Loucy (cell line): ENCODE results near the gene NTN1.

Experiments
- H2AFZ ChIP-seq: fragments of 200-600 bp; sonication (generic); 2 replicates; pipeline ENCODE4 v1.6.0; 2016; ENCODE audit warnings: antibody characterized with exemption, mild to moderate bottlenecking, low read length, moderate library complexity
- H3F3A ChIP-seq: fragments of 200-600 bp; 2 replicates; pipeline ENCODE4 v1.6.0; 2016; ENCODE audit warnings: antibody characterized with exemption, low read depth, mild to moderate bottlenecking
- H3K27me3 ChIP-seq: fragments of 200-600 bp; sonication (generic); 2 replicates; pipeline ENCODE4 v1.6.1; 2014; ENCODE audit warnings: low read length, mild to moderate bottlenecking; ENCODE audit not compliant: insufficient read depth, poor library complexity, severe bottlenecking
- H3K36me3 ChIP-seq: fragments of 200-600 bp; sonication (generic); 2 replicates; pipeline ENCODE4 v1.6.1; 2016; ENCODE audit warnings: low read length; ENCODE audit not compliant: insufficient read depth
- H3K4me1 ChIP-seq: fragments of 200-600 bp; sonication (generic); 2 replicates; pipeline ENCODE4 v1.5.1; 2014; ENCODE audit warnings: low read length, mild to moderate bottlenecking; ENCODE audit not compliant: insufficient read depth, poor library complexity, severe bottlenecking
- H3K4me2 ChIP-seq: fragments of 200-600 bp; sonication (generic); 2 replicates; pipeline ENCODE4 v1.6.0; 2014; ENCODE audit warnings: antibody characterized with exemption, low read length, low read depth, mild to moderate bottlenecking; ENCODE audit not compliant: poor library complexity, severe bottlenecking
- H3K4me3 ChIP-seq: fragments of 200-600 bp; sonication (generic); 2 replicates; pipeline ENCODE4 v1.5.1; 2014; ENCODE audit warnings: low read length, mild to moderate bottlenecking, mixed read lengths; ENCODE audit not compliant: poor library complexity, severe bottlenecking
- H3K79me2 ChIP-seq: fragments of 200-600 bp; sonication (generic); 2 replicates; pipeline ENCODE4 v1.6.1; 2014; ENCODE audit warnings: low read length; ENCODE audit not compliant: insufficient read depth
- H3K9ac ChIP-seq: fragments of 200-600 bp; sonication (generic); 2 replicates; pipeline ENCODE4 v1.6.0; 2014; ENCODE audit warnings: mild to moderate bottlenecking, low read depth, low read length, moderate library complexity; ENCODE audit not compliant: poor library complexity, severe bottlenecking
- H3K9me2 ChIP-seq: fragments of 200-600 bp; sonication (generic); replicated peaks from 2 replicates; pipeline ENCODE4 v1.6.1; 2016; ENCODE audit warnings: low read depth, low read length, mixed read lengths
- H3K9me3 ChIP-seq: fragments of 200-600 bp; sonication (generic); 2 replicates; pipeline ENCODE4 v1.6.1; 2014; ENCODE audit warnings: mild to moderate bottlenecking, antibody characterized with exemption, low read length, low read depth; ENCODE audit not compliant: insufficient read depth
- H4K20me1 ChIP-seq: fragments of 200-600 bp; sonication (generic); 2 replicates; pipeline ENCODE4 v1.6.0; 2014; ENCODE audit warnings: antibody characterized with exemption, low read length, mild to moderate bottlenecking; ENCODE audit not compliant: insufficient read depth, poor library complexity, severe bottlenecking
- EZH2phosphoT487 ChIP-seq: fragments of 200-600 bp; IDR thresholded peaks from 2 replicates; pipeline ENCODE4 v1.6.1; 2018; ENCODE audit warnings: antibody characterized with exemption, mild to moderate bottlenecking, moderate library complexity, borderline replicate concordance
- TF ChIP-seq, protein P1 (sequence below): fragments of 200-600 bp; sonication (generic); conservative IDR thresholded peaks from 2 replicates; pipeline ENCODE4 v1.5.1; 2014; ENCODE audit warnings: mild to moderate bottlenecking, antibody characterized with exemption, low read length

The NTN1 gene

GRCh38 chr17:8994319-8994718, 27.0 kb upstream of the NTN1 start:
- no peak overlapping the region for H3K4me3 ChIP-seq
- H3K79me2 ChIP-seq, result no peaks in the 10 kb centered on the region
- peaks cover 6% of the 10 kb centered on the region for H3K4me1 ChIP-seq
- no peaks in the 10 kb centered on the region for H4K20me1 ChIP-seq
- no peaks in the 10 kb centered on the region for H3K27me3 ChIP-seq
- no peak overlapping the region for H3K9ac ChIP-seq
- no peaks in the 10 kb centered on the region for H3K9me3 ChIP-seq
- H3K36me3 ChIP-seq, result no peaks in the 10 kb centered on the region
- TF ChIP-seq EZH2phosphoT487, result no peak
- TF ChIP-seq, protein P1, sequence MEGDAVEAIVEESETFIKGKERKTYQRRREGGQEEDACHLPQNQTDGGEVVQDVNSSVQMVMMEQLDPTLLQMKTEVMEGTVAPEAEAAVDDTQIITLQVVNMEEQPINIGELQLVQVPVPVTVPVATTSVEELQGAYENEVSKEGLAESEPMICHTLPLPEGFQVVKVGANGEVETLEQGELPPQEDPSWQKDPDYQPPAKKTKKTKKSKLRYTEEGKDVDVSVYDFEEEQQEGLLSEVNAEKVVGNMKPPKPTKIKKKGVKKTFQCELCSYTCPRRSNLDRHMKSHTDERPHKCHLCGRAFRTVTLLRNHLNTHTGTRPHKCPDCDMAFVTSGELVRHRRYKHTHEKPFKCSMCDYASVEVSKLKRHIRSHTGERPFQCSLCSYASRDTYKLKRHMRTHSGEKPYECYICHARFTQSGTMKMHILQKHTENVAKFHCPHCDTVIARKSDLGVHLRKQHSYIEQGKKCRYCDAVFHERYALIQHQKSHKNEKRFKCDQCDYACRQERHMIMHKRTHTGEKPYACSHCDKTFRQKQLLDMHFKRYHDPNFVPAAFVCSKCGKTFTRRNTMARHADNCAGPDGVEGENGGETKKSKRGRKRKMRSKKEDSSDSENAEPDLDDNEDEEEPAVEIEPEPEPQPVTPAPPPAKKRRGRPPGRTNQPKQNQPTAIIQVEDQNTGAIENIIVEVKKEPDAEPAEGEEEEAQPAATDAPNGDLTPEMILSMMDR, result peak; percentile 93
- no peak overlapping the region for H3K4me2 ChIP-seq
- H3F3A ChIP-seq, result no peaks in the 10 kb centered on the region
- no peaks in the 10 kb centered on the region for H3K9me2 ChIP-seq
- H2AFZ ChIP-seq, result no peak overlapping the region

GRCh38 chr17:8995711-8996110, 25.6 kb upstream of the NTN1 start:
- no peaks in the 10 kb centered on the region for H3K27me3 ChIP-seq
- H4K20me1 ChIP-seq, result no peaks in the 10 kb centered on the region
- H3K4me2 ChIP-seq, result no peak overlapping the region
- no peaks in the 10 kb centered on the region for H3K79me2 ChIP-seq
- peak overlapping the region; percentile 19; the same call in 1 of the 2 replicates for H2AFZ ChIP-seq
- H3K9ac ChIP-seq, result no peak overlapping the region
- no peaks in the 10 kb centered on the region for H3K9me2 ChIP-seq
- H3K9me3 ChIP-seq, result no peaks in the 10 kb centered on the region
- peaks cover 6% of the 10 kb centered on the region for H3K4me1 ChIP-seq
- H3K4me3 ChIP-seq, result no peak overlapping the region
- H3K36me3 ChIP-seq, result no peaks in the 10 kb centered on the region
- TF ChIP-seq, protein P1, result no peak
- no peak for TF ChIP-seq EZH2phosphoT487
- no peaks in the 10 kb centered on the region for H3F3A ChIP-seq

DNA sequence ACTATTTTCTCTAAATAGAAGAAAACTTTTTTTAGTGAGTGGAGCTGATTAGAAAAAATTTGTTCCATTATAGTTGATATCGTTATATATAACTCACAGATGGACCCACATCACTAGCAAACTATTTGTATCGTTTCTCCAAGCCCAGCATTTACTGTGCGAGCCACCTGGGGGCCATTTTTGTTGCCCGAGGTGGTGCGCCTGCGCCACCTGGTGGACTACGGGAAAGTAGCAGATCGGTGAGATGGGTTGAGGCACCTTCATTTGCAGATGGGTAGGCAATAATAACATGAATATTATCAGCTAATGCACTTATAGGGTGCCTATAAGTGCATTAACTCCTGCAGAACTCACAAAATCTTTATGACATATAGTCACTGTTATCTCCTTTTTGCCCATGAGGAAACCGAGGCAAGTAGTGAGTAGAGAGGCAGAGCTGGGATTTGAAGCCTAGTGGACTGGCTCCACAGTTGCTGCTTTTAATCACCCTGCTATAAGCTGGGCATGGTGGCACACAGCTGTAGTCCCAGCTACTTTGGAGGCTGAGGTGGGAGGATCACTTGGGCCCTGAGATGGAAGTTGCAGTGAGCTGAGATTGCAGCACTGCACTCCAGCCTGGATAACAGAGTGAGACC, 23.2 kb upstream of the NTN1 start:
- no peaks in the 10 kb centered on the region for H3K4me1 ChIP-seq
- H3K4me3 ChIP-seq, result no peak overlapping the region
- no peaks in the 10 kb centered on the region for H3K36me3 ChIP-seq
- H3K9ac ChIP-seq, result no peak overlapping the region
- H3K4me2 ChIP-seq, result no peak overlapping the region
- no peaks in the 10 kb centered on the region for H4K20me1 ChIP-seq
- H3K9me2 ChIP-seq, result no peaks in the 10 kb centered on the region
- no peak for TF ChIP-seq EZH2phosphoT487
- TF ChIP-seq, protein P1, result peak; percentile 99
- H2AFZ ChIP-seq, result peak overlapping the region; percentile 88; the same call in 1 of the 2 replicates
- H3K79me2 ChIP-seq, result no peaks in the 10 kb centered on the region
- no peaks in the 10 kb centered on the region for H3K27me3 ChIP-seq
- no peaks in the 10 kb centered on the region for H3F3A ChIP-seq
- no peaks in the 10 kb centered on the region for H3K9me3 ChIP-seq
